Small intestine (tissue), 16 donors: ENCODE measurements around the gene TUBB2A. TPM values are rescaled to one million over a fixed set of nuclear protein-coding genes. Genes with fewer than 3 reads are reported as not detected.
A peak's percentile ranks its signal among the peaks of the same experiment; 100 is the strongest.

Experiments
- DNase-seq, 2 donors: peaks; one replicate each; pipeline versions ENCODE4 v3.0.0 to v3.0.0-alpha.2; 2013
- FAIRE-seq: peaks from 2 replicates; lab custom pipeline; 2012; peaks lifted over from hg19 to GRCh38; lab: Jason Lieb, UNC
- H3K27ac ChIP-seq, 3 donors: one replicate each; pipeline ENCODE4 v1.5.1; 2013; ENCODE audit warnings: low read length in 2 of 3, mild to moderate bottlenecking in 2 of 3, control low read depth in 1 of 3, inconsistent platforms in 1 of 3, low read depth in 1 of 3, moderate library complexity in 1 of 3
- H3K27me3 ChIP-seq, 3 donors: one replicate each; pipeline ENCODE4 v1.6.1; 2013; ENCODE audit warnings: low read length in 3 of 3, inconsistent platforms in 1 of 3; ENCODE audit not compliant: control insufficient read depth in 3 of 3, insufficient read depth in 3 of 3
- H3K36me3 ChIP-seq, 3 donors: one replicate each; pipeline ENCODE4 v1.6.1; 2013; ENCODE audit warnings: low read length in 3 of 3, inconsistent platforms in 1 of 3, low read depth in 1 of 3, mild to moderate bottlenecking in 1 of 3, moderate library complexity in 1 of 3; ENCODE audit not compliant: control insufficient read depth in 3 of 3, insufficient read depth in 2 of 3
- H3K4me1 ChIP-seq, 3 donors: one replicate each; pipeline ENCODE4 v1.6.1; 2013; ENCODE audit warnings: low read length in 2 of 3, inconsistent platforms in 1 of 3, low read depth in 1 of 3, mild to moderate bottlenecking in 1 of 3, moderate library complexity in 1 of 3; ENCODE audit not compliant: control insufficient read depth in 3 of 3, insufficient read depth in 2 of 3
- H3K4me3 ChIP-seq, 3 donors: one replicate each; pipeline ENCODE4 v1.5.1; 2013; ENCODE audit warnings: low read length in 3 of 3, control low read depth in 1 of 3, inconsistent platforms in 1 of 3, low read depth in 1 of 3, mild to moderate bottlenecking in 1 of 3, moderate library complexity in 1 of 3
- H3K9me3 ChIP-seq, 2 donors: one replicate each; pipeline ENCODE4 v1.6.1; 2013; ENCODE audit warnings: low read depth in 1 of 2, low read length in 1 of 2; ENCODE audit not compliant: control insufficient read depth in 2 of 2, insufficient read depth in 1 of 2
- WGBS, 3 donors: extraction: QIAGEN DNeasy Blood & Tissue Kit; methylation state at CpG; one replicate each; pipeline ENCODE4 v1.1.7; 2013; 5-methylcytosine and 5-hydroxymethylcytosine counted together
- long read RNA-seq, 10 donors: transcript quantifications; one replicate each; lab custom pipeline, GENCODE V29; 2026
- polyA plus RNA-seq, 4 donors: library from polyadenylated mRNA; stranded (reverse) in 3 of 4; unstranded in 1 of 4; fragments of 200-250 nt in 3 of 4; fragments of 120-200 nt in 1 of 4; gene quantifications; one replicate each; pipeline versions ENCODE4 v1.2.1 to v1.2.3, GENCODE V29; 2013
- donor health status: healthy with polysubstance abuse.
- donor health status: control.
- donor health status: control.
- donor health status: Bipolar disorder and iron deficiency.
- donor health status: healthy.

The TUBB2A gene
- 10 to 100 TPM; 39.7 to 97.1 (median 67.0) TPM for polyA plus RNA-seq
- long read RNA-seq, donor 1, transcript TUBB2A-201 (4 exons, 1,595 nt) = major isoform, 43 of 43 reads
- long read RNA-seq, donor 1, partial matches to known transcripts = 0 of 43 reads
- long read RNA-seq, donor 1, other reads (novel, unspliced or antisense) = 0 of 43 reads
- long read RNA-seq, donor 2, transcript TUBB2A-201 (4 exons, 1,595 nt) = major isoform, 17 of 17 reads
- long read RNA-seq, donor 2, partial matches to known transcripts = 0 of 17 reads
- long read RNA-seq, donor 2, other reads (novel, unspliced or antisense) = 0 of 17 reads
- long read RNA-seq, donor 3, transcript TUBB2A-201 (4 exons, 1,595 nt) = major isoform, 20 of 20 reads
- long read RNA-seq, donor 3, partial matches to known transcripts = 0 of 20 reads
- long read RNA-seq, donor 3, other reads (novel, unspliced or antisense) = 0 of 20 reads
- long read RNA-seq, donor 4, partial matches to known transcripts = 0 of 2 reads
- long read RNA-seq, donor 4, other reads (novel, unspliced or antisense) = 0 of 2 reads
- long read RNA-seq, donor 5, transcript TUBB2A-201 (4 exons, 1,595 nt) = major isoform, 7 of 7 reads
- long read RNA-seq, donor 5, partial matches to known transcripts = 0 of 7 reads
- long read RNA-seq, donor 5, other reads (novel, unspliced or antisense) = 0 of 7 reads
- long read RNA-seq, donor 6, transcript TUBB2A-201 (4 exons, 1,595 nt) = major isoform, 16 of 27 reads
- long read RNA-seq, donor 6, partial matches to known transcripts = 11 of 27 reads
- long read RNA-seq, donor 6, other reads (novel, unspliced or antisense) = 0 of 27 reads
- long read RNA-seq, donor 7, transcript TUBB2A-201 (4 exons, 1,595 nt) = major isoform, 37 of 37 reads
- long read RNA-seq, donor 7, partial matches to known transcripts = 0 of 37 reads
- long read RNA-seq, donor 7, other reads (novel, unspliced or antisense) = 0 of 37 reads
- long read RNA-seq, donor 8, transcript TUBB2A-201 (4 exons, 1,595 nt) = major isoform, 6 of 6 reads
- long read RNA-seq, donor 8, partial matches to known transcripts = 0 of 6 reads
- long read RNA-seq, donor 8, other reads (novel, unspliced or antisense) = 0 of 6 reads
- long read RNA-seq, donor 9, transcript TUBB2A-201 (4 exons, 1,595 nt) = major isoform, 9 of 10 reads
- long read RNA-seq, donor 9, partial matches to known transcripts = 0 of 10 reads
- long read RNA-seq, donor 9, other reads (novel, unspliced or antisense) = 0 of 10 reads
- long read RNA-seq, donor 10, transcript TUBB2A-201 (4 exons, 1,595 nt) = major isoform, 73 of 74 reads
- long read RNA-seq, donor 10, partial matches to known transcripts = 0 of 74 reads
- long read RNA-seq, donor 10, other reads (novel, unspliced or antisense) = 0 of 74 reads

GRCh38 chr6:3157131-3157933, at the start of gene TUBB2A:
Gene TUBB2A, minus strand, starts transcription at chr6:3157544. Its CDS starts 81 bp downstream, at chr6:3157463.
- Histone ChIP-seq H3K4me1 (peaks cover 0 to 39% (median 0%) of the 10 kb centered on the region in 3 donors), H3K36me3 (peaks cover 0 to 16% (median 2%) of the 10 kb centered on the region in 3 donors), H3K27me3 (no peaks in the 10 kb centered on the region), H3K9me3 (no peaks in the 10 kb centered on the region), H3K4me3 (peak within 1 kb of the TSS; percentile 65 to 95 (median 70)), H3K27ac (peak within 1 kb of the TSS; percentile 86 to 98 (median 93))
- WGBS, 3 donors = 0 to 1% (median 0%) methylated on average over 63 to 95 of the region's 95 CpGs
- FAIRE-seq = no peak
- DNase-seq = peak; percentile 83 to 93

GRCh38 chr6:3206339-3207015, 49.1 kb upstream of the TUBB2A start:
- peaks cover 0 to 2% of the 10 kb centered on the region in 2 donors for H3K9me3 ChIP-seq
- no peak for FAIRE-seq
- no peak overlapping the region for H3K4me3 ChIP-seq
- no peak for DNase-seq
- WGBS, 3 donors = 80 to 89% (median 81%) methylated on average over 7 of the region's 7 CpGs
- no peak overlapping the region for H3K27ac ChIP-seq
- H3K27me3 ChIP-seq = peaks cover 0 to 3% (median 0%) of the 10 kb centered on the region in 3 donors
- H3K4me1 ChIP-seq = peaks cover 0 to 4% (median 4%) of the 10 kb centered on the region in 3 donors
- peaks cover 0 to 5% (median 0%) of the 10 kb centered on the region in 3 donors for H3K36me3 ChIP-seq

- Histone ChIP-seq H3K27ac (no peak overlapping the region), H3K4me1 (peaks cover 0 to 4% (median 4%) of the 10 kb centered on the region in 3 donors), H3K27me3 (peaks cover 0 to 3% (median 0%) of the 10 kb centered on the region in 3 donors), H3K36me3 (peaks cover 0 to 5% (median 0%) of the 10 kb centered on the region in 3 donors), H3K9me3 (peaks cover 0 to 2% of the 10 kb centered on the region in 2 donors), H3K4me3 (no peak overlapping the region)
- FAIRE-seq (no peak), DNase-seq (no peak)
- WGBS, 3 donors = 76 to 82% (median 80%) methylated on average over 4 of the region's 4 CpGs
Measured at GRCh38 chr6:3205913-3206312, 48.6 kb upstream of the TUBB2A start.

- H3K9me3 ChIP-seq = peaks cover 0 to 2% of the 10 kb centered on the region in 2 donors
- no peak for FAIRE-seq
Measured at GRCh38 chr6:3204921-3205320, 47.6 kb upstream of the TUBB2A start.

GRCh38 chr6:3202999-3203696, 45.8 kb upstream of the TUBB2A start:
- peaks cover 0 to 3% (median 0%) of the 10 kb centered on the region in 3 donors for H3K27me3 ChIP-seq
- H3K4me3 ChIP-seq = no peak overlapping the region
- no peak overlapping the region for H3K27ac ChIP-seq
- 71 to 76% (median 74%) methylated on average over 7 of the region's 7 CpGs for WGBS, 3 donors
- no peaks in the 10 kb centered on the region for H3K4me1 ChIP-seq
- H3K36me3 ChIP-seq = no peaks in the 10 kb centered on the region
- peaks cover 0 to 4% of the 10 kb centered on the region in 2 donors for H3K9me3 ChIP-seq
- no peak for FAIRE-seq
- no peak for DNase-seq

More at GRCh38 chr6:3204921-3205320, 47.6 kb upstream of the TUBB2A start:
- 84 to 96% (median 89%) methylated on average over 6 of the region's 6 CpGs for WGBS, 3 donors
- H3K36me3 ChIP-seq = peaks cover 0 to under 1% (median 0%) of the 10 kb centered on the region in 3 donors
- DNase-seq = no peak
- peaks cover 0 to 4% (median 4%) of the 10 kb centered on the region in 3 donors for H3K4me1 ChIP-seq
- no peak overlapping the region for H3K4me3 ChIP-seq
- no peak overlapping the region for H3K27ac ChIP-seq
- H3K27me3 ChIP-seq = peaks cover 0 to 3% (median 0%) of the 10 kb centered on the region in 3 donors

- FAIRE-seq = no peak
- Histone ChIP-seq H3K9me3 (peaks cover 0 to 4% of the 10 kb centered on the region in 2 donors), H3K27ac (no peak overlapping the region), H3K4me3 (no peak overlapping the region), H3K36me3 (no peaks in the 10 kb centered on the region), H3K27me3 (no peaks in the 10 kb centered on the region), H3K4me1 (no peaks in the 10 kb centered on the region)
- no peak for DNase-seq
- WGBS, 3 donors = 84 to 97% (median 95%) methylated on average over 2 of the region's 2 CpGs
Measured at GRCh38 chr6:3201388-3201787, 44.0 kb upstream of the TUBB2A start.
